ENCODE measurements around the gene MEIOB.
"Not testable (repeated sequence)": the region's sequence is repeated elsewhere in the genome, so short reads cannot be mapped to it uniquely, and the experiment has no call there.

The MEIOB gene

GRCh38 chr16:1900452-1900774, 28.4 kb upstream of the MEIOB start:
- Mint-ChIP-seq H3K36me3 (ENCODE audit: insufficient read depth) (no peaks in the 10 kb centered on the region), H3K4me3 (no peak overlapping the region), H3K4me1 (ENCODE audit: low read depth in 2 of 2) (no peaks in the 10 kb centered on the region), H3K9me3 (no peaks in the 10 kb centered on the region), H3K27ac (no peak overlapping the region), H3K27me3 (peaks cover 18 to 63% of the 10 kb centered on the region in 2 donors)
- ATAC-seq (replicated peaks) (no peak), DNase-seq (no peak)

DNA sequence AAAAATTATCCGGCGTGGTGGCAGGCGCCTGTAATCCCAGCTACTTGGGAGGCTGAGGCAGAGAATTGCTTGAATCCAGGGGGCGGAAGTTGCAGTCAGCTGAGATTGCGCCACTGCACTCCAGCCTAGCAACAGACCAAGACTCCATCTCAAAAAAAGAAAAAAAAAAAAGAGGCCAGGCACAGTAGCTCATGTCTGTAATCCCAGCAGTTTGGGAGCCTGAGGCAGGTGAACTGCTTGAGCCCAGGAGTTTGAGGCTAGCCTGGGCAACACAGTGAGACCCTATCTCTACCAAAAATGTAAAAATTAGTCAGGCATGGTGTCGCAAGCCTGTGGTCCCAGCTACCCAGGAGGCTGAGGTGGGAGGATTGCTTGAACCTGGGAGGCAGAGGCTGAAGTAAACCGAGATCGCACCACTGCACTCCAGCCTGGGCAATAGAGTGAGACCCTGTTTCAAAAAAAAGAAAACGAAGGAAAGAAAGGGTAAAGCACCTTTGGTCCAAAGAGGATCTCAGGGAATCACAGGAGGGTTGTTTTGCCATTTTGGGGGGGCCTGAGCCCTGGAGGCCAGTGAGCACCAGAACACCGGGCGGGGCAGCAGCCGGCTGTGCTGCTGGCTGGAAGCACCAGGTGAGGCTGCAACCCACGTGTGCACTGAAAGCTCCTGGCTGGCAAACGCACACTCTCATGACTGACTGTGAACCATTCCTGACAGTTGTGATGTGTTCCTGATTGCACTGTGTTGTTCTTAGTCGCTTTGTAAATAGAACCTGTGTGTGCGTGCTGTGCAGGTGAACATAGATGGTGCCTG, 27.9 kb upstream of the MEIOB start:
- Mint-ChIP-seq H3K4me3 (no peak overlapping the region), H3K9me3 (no peaks in the 10 kb centered on the region), H3K27me3 (peaks cover 18 to 64% of the 10 kb centered on the region in 2 donors), H3K36me3 (ENCODE audit: insufficient read depth) (no peaks in the 10 kb centered on the region), H3K27ac (no peak overlapping the region), H3K4me1 (ENCODE audit: low read depth in 2 of 2) (no peaks in the 10 kb centered on the region)
- no peak for DNase-seq
- ATAC-seq (replicated peaks): no peak

DNA sequence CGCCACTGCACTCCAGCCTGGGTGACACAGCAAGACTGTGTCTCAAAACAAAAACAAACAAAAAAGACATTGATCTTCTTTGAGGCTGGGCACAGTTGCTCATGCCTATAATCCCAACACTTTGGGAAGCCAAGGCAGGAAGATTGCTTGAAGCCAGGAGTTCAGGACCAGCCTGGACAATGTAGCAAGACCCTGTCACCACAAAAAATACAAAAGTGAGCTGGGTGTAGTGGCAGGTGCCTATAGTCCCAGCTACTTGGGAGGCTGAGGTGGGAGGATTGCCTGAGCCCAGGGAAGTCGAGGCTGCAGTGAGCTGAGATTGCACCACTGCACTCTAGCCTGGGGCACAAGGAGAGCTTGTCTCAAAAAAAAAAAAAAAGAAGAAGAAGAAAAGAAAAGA, 25.7 kb upstream of the MEIOB start:
- H3K4me3 Mint-ChIP-seq; ATAC-seq (replicated peaks): not testable (repeated sequence)

DNA sequence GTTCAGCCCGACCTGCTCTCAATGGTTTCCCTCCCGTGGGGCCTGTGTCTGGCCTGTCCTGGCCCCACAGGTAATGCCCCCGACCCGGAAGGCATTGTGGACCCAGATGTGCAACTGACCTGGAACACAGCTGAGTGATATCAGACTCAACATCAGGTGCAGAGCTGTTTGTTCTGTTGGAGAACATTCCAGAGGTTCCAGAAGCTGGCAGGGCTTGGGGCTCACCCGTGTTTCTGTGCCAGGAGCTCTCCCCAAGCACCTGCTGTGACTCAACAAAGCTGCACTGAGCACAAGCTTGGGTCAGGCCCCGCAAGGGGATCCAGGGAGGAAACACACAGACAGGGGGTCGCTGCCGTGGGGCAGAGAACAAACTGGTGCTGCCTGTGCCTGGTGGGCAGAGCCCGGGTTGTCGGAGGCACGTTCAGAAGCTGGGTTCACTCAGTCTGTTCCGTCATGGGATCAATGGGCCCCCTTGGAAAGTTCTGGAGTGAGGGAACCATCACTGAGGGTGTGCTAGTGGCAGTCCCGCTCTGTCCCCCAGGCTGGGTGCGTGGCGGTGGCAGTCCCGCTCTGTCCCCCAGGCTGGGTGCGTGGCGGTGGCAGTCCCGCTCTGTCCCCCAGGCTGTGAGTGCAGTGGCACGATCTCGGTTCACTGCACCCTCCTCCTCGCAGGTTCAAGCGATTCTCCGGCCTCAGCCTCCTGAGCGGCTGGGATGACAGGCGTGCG, 24.1 kb upstream of the MEIOB start:
- ATAC-seq (replicated peaks) (no peak), DNase-seq (no peak)
- Mint-ChIP-seq H3K27me3 (peaks cover 23 to 59% of the 10 kb centered on the region in 2 donors), H3K27ac (no peak overlapping the region), H3K4me3 (no peak overlapping the region), H3K4me1 (ENCODE audit: low read depth in 2 of 2) (no peaks in the 10 kb centered on the region), H3K36me3 (ENCODE audit: insufficient read depth) (no peaks in the 10 kb centered on the region), H3K9me3 (no peaks in the 10 kb centered on the region)

More for the DNA sequence above, 25.7 kb upstream of the MEIOB start:
- not testable (repeated sequence) for DNase-seq; H3K36me3 Mint-ChIP-seq (ENCODE audit: insufficient read depth); H3K9me3 Mint-ChIP-seq; H3K4me1 Mint-ChIP-seq (ENCODE audit: low read depth in 2 of 2); H3K27ac Mint-ChIP-seq
- H3K27me3 Mint-ChIP-seq: peaks cover 23 to 53% of the 10 kb centered on the region in 2 donors

GRCh38 chr16:1895068-1895467, 23.1 kb upstream of the MEIOB start:
- DNase-seq (no peak), ATAC-seq (replicated peaks) (no peak)
- Mint-ChIP-seq H3K4me3 (no peak overlapping the region), H3K27ac (no peak overlapping the region), H3K4me1 (ENCODE audit: low read depth in 2 of 2) (no peaks in the 10 kb centered on the region), H3K27me3 (peaks cover 33 to 66% of the 10 kb centered on the region in 2 donors), H3K9me3 (no peaks in the 10 kb centered on the region), H3K36me3 (ENCODE audit: insufficient read depth) (no peaks in the 10 kb centered on the region)

DNA sequence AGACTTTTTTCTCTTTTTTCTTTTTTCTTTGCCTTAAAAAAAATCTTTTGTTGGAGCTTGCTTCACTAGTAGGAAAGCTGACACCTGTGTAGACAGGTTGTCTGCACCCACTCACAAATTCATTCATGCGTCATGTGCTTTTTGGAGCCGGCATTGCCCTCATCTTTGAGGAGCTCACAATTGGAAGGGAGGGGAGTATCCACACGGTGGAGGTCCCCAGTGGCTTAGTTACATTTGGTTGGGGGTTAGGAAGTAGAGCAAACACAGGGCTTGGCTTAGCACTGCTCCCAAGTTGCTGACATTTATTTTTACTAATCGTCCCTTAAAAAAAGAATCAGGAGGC, 18.7 kb upstream of the MEIOB start:
- no peak overlapping the region for H3K4me3 Mint-ChIP-seq
- ATAC-seq (replicated peaks) (no peak), DNase-seq (no peak)
- H3K36me3 Mint-ChIP-seq (ENCODE audit: insufficient read depth): no peaks in the 10 kb centered on the region
- peaks cover 17 to 64% of the 10 kb centered on the region in 2 donors for H3K27me3 Mint-ChIP-seq
- no peaks in the 10 kb centered on the region for H3K4me1 Mint-ChIP-seq (ENCODE audit: low read depth in 2 of 2)
- H3K27ac Mint-ChIP-seq: no peak overlapping the region
- no peaks in the 10 kb centered on the region for H3K9me3 Mint-ChIP-seq

- DNase-seq: no peak
- H3K36me3 Mint-ChIP-seq (ENCODE audit: insufficient read depth): no peaks in the 10 kb centered on the region
- H3K4me1 Mint-ChIP-seq (ENCODE audit: low read depth in 2 of 2): no peaks in the 10 kb centered on the region
- no peak overlapping the region for H3K27ac Mint-ChIP-seq
- H3K9me3 Mint-ChIP-seq: no peaks in the 10 kb centered on the region
- ATAC-seq (replicated peaks): no peak
- H3K4me3 Mint-ChIP-seq: no peak overlapping the region
- H3K27me3 Mint-ChIP-seq: peaks cover 20 to 64% of the 10 kb centered on the region in 2 donors
Measured at GRCh38 chr16:1890024-1890707, 18.2 kb upstream of the MEIOB start.

- H3K4me1 Mint-ChIP-seq (ENCODE audit: low read depth in 2 of 2): no peaks in the 10 kb centered on the region
- H3K27me3 Mint-ChIP-seq: peaks cover 24 to 63% of the 10 kb centered on the region in 2 donors
- H3K4me3 Mint-ChIP-seq: no peak overlapping the region
- H3K36me3 Mint-ChIP-seq (ENCODE audit: insufficient read depth): no peaks in the 10 kb centered on the region
- no peak for DNase-seq
- ATAC-seq (replicated peaks): no peak
- no peaks in the 10 kb centered on the region for H3K9me3 Mint-ChIP-seq
- H3K27ac Mint-ChIP-seq: no peak overlapping the region
Measured at GRCh38 chr16:1887711-1888354, 15.9 kb upstream of the MEIOB start.

DNA sequence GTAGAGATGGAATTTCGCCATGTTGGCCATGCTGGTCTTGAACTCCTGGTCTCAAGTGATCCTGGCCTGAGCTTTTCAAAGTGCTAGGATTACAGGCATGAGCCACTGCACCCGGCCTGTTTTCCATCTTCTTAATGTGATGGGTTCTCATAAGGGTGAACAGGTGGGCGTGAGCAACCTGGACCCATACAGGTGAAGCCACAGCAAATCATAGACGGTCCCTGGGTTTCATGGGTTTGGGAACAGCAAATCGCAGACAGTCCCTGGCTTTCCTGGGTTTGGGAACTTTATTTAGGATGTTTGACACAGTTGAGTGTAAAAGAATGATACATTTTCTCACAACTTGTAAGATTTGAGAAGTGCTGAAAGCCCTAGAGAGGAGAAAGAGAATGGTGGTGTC, 12.9 kb upstream of the MEIOB start:
- H3K36me3 Mint-ChIP-seq (ENCODE audit: insufficient read depth): no peaks in the 10 kb centered on the region
- H3K4me3 Mint-ChIP-seq: no peak overlapping the region
- DNase-seq (no peak), ATAC-seq (replicated peaks) (no peak)
- H3K27me3 Mint-ChIP-seq: peaks cover 13 to 40% of the 10 kb centered on the region in 2 donors
- no peaks in the 10 kb centered on the region for H3K9me3 Mint-ChIP-seq
- H3K27ac Mint-ChIP-seq: no peak overlapping the region
- H3K4me1 Mint-ChIP-seq (ENCODE audit: low read depth in 2 of 2): no peaks in the 10 kb centered on the region

- Mint-ChIP-seq H3K27ac (no peak overlapping the region), H3K27me3 (peaks cover 13 to 34% of the 10 kb centered on the region in 2 donors), H3K4me3 (no peak overlapping the region), H3K4me1 (ENCODE audit: low read depth in 2 of 2) (no peaks in the 10 kb centered on the region), H3K36me3 (ENCODE audit: insufficient read depth) (no peaks in the 10 kb centered on the region), H3K9me3 (no peaks in the 10 kb centered on the region)
- ATAC-seq (replicated peaks) (no peak), DNase-seq (no peak)
Measured at GRCh38 chr16:1884155-1884760, 12.3 kb upstream of the MEIOB start.

GRCh38 chr16:1881172-1881571, 9.2 kb upstream of the MEIOB start:
- H3K9me3 Mint-ChIP-seq; H3K27ac Mint-ChIP-seq; H3K4me1 Mint-ChIP-seq (ENCODE audit: low read depth in 2 of 2); H3K36me3 Mint-ChIP-seq (ENCODE audit: insufficient read depth); H3K4me3 Mint-ChIP-seq; DNase-seq; ATAC-seq (replicated peaks): not testable (repeated sequence)
- H3K27me3 Mint-ChIP-seq: peaks cover 30 to 35% of the 10 kb centered on the region in 2 donors

- H3K27me3 Mint-ChIP-seq: peaks cover 27 to 36% of the 10 kb centered on the region in 2 donors
- no peaks in the 10 kb centered on the region for H3K9me3 Mint-ChIP-seq
- ATAC-seq (replicated peaks) (no peak), DNase-seq (no peak)
- H3K27ac Mint-ChIP-seq: no peak overlapping the region
- H3K4me1 Mint-ChIP-seq (ENCODE audit: low read depth in 2 of 2): peaks cover 0 to 3% of the 10 kb centered on the region in 2 donors
- no peak overlapping the region for H3K4me3 Mint-ChIP-seq
- peaks cover 3% of the 10 kb centered on the region for H3K36me3 Mint-ChIP-seq (ENCODE audit: insufficient read depth)
Measured at GRCh38 chr16:1879477-1879876, 7.5 kb upstream of the MEIOB start.

DNA sequence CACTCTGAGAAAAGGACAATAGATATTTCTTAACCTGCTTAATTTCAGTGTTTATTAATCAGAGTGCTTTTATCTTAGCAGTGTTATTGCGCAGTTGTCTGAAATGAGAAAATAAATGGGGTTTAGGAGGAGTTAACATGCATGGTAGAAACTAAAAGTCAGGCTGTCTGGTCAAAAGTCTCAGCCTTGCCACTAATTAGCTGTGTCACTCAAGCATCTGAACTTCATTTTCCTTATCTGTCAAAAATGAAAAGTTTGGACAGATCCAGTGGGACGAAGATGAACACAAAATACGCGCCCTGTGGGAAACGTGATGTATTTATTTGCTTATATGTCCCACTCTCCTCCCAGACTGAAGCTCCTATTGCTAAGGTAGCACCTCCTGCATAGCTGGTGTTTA, 6.3 kb upstream of the MEIOB start:
- Mint-ChIP-seq H3K27me3 (peaks cover 22 to 38% of the 10 kb centered on the region in 2 donors), H3K4me1 (ENCODE audit: low read depth in 2 of 2) (peaks cover 0 to 3% of the 10 kb centered on the region in 2 donors), H3K9me3 (no peaks in the 10 kb centered on the region), H3K4me3 (no peak overlapping the region), H3K36me3 (ENCODE audit: insufficient read depth) (peaks cover 3% of the 10 kb centered on the region), H3K27ac (no peak overlapping the region)
- DNase-seq: no peak
- ATAC-seq (replicated peaks): no peak
